ENCODE measurements around the gene AHNAK.
"Not testable (repeated sequence)": the region's sequence is repeated elsewhere in the genome, so short reads cannot be mapped to it uniquely, and the experiment has no call there.

The AHNAK gene

DNA sequence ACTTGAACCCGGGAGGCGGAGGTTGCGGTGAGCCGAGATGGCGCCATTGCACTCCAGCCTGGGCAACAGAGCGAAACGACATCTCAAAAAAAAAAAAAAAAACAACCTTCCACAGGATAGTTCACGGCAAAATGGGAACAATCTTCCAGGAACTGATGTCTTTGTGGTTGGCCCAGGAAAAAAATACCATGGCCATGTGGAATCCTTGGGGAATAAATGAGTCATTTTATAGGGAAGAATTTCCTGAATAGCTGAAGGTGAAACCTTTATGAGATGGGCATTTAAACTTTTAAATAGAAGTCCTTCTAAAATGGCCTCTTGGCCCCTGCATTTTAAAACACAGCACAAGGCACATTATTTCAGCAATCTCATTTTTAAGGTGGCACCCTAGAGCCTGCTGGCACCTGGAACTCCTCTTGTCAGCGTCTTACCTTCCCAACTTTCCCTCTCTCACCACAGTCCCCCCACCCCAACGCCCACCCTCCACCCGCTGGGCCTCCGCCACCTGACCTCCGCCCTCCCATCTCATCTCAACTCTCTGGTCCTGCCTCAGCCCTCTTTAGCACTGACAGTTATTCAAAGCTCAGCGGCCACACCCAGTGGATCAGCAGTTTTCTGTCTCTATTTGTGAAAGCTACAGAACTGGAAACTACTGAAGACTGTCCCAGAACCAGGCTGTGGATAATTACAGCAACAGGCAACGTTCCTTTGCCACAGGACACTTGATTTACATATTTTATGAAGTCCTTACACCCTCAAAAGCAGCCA is 84.7 kb downstream of the AHNAK start:
- DNase-seq (ENCODE audit: low spot score): peak; percentile 76

DNA sequence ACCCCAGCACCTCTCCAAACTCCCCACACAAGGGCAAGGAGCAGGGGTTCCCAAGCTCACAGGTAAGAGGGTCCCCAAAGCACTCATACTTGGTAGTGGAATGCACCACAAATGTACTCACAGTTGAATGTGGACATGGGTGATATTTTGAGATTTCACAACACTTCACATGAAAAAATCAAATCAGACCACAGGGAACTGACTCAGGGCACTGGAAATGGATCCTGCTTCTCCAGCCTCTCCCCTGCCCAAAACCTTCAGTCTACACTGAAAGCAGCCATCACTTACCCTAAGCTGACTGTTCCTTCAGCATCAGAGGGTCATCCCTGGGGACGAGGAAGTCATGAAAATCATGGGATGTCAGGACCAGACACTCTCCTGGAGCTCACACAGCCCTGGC is 87.5 kb downstream of the AHNAK start:
- DNase-seq (ENCODE audit: low spot score): peak; percentile 61

DNA sequence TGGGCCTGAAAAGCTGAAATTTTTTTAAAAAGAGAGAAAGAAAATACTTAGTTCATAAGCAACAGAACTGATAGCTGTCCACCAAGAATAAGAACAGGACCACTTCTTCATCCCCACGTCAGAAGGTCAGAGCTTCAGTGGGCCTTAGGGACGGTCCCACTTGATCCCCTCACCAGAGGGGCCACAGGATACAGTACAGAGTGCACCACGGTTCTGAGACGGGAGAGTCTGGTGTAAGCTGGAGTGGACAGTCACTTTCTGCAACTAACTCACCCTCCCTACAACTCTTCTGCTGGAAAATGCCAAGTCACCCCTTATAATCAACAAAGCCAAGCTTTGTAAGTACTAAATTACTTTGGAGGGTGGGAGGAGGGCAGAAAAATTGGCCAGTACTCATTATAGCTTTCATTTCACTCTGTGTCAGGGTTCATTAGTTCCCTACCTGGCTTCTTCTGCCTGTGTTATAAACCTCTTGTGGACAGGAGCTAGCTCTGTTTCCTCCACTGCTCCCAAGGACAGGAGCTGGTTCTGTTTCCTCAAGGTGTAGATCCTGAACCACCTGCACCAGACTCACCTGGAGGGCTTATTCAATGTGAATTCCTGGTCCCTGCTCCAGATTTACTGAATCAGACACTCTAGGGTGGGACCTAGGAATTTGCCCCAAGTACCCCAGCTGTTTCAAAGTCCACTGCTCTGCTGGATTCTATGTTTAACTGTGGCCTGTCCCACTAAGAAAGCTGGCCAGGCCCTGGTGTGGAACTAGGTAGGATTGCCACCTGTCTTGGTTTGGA is 88.2 kb downstream of the AHNAK start:
- DNase-seq (ENCODE audit: low spot score): no peak

DNA sequence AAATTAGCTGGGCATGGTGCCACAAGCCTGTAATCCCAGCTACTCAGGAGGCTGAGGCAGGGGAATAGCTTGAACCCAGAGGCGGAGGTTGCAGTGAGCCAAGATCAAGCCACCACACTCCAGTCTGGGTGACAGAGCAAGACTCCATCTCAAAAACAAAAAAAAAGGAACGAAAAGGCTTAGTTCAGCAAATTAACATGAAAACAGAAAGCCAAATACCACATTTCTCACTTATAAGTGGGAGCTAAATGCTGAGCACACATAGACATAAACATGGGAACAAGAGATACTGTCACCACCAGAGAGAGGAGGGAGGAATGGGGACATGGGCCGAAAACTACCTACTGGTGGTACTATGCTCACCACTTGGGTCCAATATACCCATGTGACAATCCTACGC is 89.1 kb downstream of the AHNAK start:
- DNase-seq (ENCODE audit: low spot score): no peak

DNA sequence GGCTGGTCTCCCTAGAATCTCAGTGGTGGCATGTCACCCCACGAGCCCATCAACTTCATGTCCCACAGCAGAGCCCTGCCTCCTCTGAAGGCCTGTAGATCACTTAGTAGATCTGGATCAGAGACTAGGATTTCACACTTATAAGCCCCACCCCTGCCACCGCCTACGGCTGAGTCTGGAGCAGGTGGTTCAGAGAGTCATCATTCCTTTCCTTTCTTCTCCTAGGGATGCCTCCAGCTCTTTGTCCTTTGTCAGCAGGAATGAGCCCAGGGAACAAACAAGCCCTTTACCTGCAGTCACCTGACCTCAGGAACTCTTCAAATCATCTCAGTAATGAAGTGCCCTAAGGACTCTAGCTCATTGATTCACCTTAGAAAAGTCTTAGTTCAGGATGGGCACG is 90.0 kb downstream of the AHNAK start:
- DNase-seq (ENCODE audit: low spot score): no peak

DNA sequence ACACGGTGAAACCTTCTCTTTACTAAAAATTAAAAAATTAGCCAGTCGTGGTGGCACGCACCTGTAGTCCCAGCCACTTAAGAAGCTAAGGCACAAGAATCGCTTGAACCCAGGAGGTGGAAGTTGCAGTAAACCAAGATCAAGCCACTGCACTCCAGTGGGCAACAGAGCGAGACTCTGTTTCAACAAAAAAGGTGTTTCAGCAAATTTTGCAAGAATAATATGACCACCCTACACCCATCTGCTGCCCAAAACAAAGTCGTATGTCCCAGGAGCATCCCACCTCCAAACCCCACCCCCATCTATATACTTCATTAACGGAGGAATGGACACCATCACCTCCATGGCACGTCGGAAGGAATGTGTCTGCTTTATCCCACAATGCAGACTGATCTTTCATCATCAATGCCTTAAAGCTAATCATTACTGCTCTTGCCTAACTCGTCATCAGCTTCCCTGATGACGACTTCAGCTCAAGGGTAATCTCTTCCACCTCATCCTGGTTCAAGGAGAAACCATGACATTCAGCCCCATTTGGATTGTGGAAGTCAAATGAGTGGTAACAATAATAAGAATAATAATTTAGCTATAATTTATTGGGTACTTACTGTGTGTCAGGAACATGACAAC is 93.7 kb downstream of the AHNAK start:
- no peak for DNase-seq (ENCODE audit: low spot score)

DNA sequence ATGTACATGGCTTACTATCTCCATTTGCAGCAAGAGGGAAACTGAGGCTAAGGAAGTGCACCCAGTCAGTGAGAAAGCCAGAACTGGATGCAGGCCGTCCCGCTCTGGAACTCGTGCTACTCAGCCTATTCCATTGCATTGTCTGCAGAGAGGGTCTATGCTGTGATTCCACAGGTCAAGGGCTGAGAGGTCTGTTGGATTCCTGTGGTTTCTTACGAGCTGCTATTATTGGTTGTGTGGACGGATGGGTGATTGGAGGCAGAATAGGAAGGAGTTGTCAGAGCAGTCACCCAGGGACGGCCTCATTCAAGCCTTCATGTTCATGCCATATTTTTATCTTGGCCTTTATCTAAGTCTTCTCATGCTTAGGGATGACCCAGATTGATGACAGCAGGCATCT is 94.3 kb downstream of the AHNAK start:
- no peak for DNase-seq (ENCODE audit: low spot score)

DNA sequence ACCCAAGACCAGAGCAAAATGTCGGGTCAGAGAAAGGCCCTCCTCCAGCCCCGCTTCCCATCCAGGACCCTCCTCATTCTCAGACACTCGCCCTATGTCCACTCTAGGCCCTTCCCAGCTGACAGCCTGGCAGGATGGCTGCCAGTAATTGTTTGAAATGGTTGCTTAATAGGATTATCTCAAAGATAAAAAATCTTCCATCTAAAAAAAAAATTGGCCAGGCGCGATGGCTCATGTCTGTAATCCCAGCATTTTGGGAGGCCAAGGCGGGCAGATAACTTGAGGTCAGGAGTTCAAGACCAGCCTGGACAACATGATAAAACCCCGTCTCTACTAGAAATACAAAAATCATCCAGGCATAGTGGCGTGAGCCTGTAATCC is 95.4 kb downstream of the AHNAK start:
- no peak for DNase-seq (ENCODE audit: low spot score)

DNA sequence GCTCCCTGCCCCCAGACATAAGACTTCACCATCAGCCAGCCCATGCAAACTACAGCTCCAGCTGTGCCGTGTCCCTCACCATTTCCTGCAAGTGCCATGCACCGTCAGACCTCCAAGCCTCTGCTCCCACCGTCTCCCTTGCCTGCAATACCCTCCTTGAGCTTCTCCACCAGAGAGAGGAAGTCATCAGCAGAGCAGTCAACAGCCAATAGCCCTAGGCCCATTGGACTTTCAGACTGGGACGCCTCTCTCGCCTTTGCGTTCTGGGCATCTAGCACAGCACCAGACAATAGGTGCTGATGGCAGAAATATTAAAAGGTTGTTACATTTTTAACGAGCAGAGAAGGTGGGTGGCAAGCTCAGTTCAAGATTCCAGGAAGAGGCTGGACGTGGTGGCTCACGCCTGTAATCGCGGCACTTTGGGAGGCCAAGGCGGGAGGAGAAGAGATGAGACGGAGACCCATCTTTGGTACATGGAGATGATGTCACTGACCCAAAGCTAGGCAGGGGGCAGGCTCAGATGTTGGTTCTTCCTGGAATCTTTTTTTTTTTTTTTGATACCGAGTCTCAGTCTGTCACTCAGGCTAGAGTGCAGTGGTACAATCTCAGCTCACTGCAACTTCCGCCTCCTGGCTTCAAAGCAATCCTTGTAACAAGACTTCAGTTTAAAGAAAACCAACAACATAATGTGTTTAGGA is 95.9 kb downstream of the AHNAK start:
- DNase-seq (ENCODE audit: low spot score): no peak

DNA sequence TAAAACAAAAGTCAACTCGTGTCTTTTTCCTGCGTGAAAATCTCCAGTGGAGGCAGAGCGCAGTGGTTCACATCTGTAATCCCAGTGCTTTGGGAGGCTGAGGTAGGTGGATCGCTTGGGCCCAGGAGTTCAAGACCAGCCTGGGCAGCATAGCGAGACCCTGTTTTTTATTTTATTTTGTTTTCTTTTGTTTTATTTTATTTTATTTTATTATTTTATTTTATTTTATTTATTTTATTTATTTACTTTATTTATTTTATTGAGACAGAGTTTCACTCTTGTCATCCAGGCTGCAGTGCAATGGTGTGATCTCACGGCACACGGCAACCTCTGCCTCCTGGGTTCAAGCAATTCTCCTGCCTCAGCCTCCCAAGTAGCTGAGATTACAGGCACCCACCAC is 96.7 kb downstream of the AHNAK start:
- not testable (repeated sequence) for DNase-seq (ENCODE audit: low spot score)

DNA sequence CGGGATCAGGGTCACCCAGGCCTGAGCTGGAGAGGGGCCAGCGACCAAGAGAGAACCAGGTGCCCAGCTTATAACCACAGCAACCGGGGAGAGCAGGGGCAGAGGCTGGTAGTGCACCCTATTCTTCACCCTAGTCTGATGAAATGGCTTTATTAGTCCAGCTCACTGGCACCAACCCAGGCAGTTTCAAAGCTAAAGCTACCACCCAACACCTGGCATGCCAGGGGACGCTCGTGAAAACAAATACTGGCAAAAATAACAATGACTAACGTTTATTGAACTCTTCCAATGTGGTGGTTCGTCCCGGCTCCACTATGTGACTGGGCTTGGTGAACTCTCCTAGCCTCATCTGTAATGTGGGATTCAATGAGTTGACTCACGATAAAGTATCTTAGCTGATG is 97.2 kb downstream of the AHNAK start:
- no peak for DNase-seq (ENCODE audit: low spot score)

DNA sequence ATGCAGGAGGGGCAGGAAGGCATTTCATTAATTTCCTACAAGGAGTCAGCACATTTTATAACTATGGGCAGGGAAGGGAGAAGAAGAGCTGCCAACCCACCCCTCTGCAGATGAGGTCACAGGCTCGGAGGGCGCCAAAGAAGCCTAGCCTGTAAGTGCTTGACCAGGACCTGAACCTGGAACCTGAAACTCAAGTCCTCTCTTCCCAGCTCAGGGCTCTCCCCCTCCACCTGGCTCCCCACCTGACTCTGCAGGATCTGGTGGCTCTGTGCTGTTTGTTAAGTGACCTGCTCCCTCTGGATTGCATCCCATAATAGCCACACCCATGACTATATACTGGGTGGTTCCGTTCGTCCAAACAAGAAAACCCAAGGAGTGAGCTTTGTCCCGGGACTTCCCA is 100.5 kb downstream of the AHNAK start:
- DNase-seq (ENCODE audit: low spot score): no peak

DNA sequence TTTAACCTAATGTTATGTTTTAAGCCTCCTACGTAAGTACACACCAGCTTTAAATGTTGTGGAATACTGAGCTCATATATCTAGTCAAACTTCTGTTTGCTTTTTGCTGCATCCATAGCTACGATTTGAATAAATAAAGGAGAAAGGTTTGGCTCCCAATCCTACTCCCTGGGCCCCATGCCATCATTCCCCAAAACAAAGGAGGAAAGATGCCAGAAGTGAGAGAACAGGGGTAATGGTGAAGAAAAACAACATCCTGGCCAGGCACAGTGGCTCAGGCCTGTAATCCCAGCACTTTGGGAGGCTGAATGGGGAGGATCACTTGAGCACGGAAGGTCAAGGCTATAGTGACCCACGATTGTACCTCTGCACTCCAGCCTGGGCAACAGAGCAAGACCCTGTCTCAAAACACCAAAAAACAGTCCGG is 101.3 kb downstream of the AHNAK start:
- peak; percentile 31 for DNase-seq (ENCODE audit: low spot score)

DNA sequence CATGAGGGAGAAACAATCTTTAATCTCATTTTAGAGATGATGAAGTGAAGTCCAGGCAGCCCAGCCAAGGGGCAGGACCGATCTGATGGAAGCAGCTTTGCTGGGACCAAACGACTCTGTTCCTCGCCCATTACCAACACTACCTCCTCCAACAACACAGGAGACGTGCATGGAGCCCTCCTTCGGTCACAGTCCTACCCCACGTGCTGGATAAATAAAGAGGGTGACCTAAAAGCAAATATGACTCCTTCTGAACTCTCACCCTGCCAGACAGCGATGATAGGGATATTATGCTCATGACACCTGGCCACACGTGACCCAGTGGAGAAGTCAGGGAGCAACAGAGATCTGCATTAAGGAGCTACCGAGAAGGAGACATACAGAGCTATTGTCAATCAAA is 101.8 kb downstream of the AHNAK start:
- DNase-seq (ENCODE audit: low spot score): no peak

DNA sequence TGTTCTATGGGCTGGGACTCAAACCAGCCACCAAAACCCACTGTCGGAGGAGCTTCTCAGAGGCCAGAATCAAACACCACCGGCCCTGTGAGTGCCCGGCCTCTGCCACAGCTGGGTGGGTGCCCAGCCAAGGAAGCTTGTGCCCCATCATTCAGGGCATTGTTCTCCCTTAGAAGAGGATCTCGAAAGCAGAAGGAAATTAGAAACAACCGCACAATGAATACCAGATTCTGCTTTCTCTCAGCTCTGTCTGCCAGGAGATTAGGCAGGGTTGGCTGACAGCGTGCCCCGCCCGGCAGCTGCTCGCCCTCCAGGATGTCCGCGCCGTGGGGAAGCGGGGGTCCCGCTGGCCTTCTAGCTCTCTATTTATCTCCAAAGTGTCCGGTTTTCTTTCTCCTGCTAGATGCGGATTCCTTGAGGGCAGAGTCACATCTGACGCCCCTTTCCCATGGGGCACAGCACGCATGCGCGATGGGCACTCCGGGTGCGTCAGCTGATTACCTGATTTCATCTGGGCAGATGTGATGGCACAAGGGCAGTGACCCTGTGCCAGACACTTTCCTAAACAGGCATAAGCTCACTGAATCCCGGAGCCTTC is 102.3 kb downstream of the AHNAK start:
- peak; percentile 94 for DNase-seq (ENCODE audit: low spot score)

DNA sequence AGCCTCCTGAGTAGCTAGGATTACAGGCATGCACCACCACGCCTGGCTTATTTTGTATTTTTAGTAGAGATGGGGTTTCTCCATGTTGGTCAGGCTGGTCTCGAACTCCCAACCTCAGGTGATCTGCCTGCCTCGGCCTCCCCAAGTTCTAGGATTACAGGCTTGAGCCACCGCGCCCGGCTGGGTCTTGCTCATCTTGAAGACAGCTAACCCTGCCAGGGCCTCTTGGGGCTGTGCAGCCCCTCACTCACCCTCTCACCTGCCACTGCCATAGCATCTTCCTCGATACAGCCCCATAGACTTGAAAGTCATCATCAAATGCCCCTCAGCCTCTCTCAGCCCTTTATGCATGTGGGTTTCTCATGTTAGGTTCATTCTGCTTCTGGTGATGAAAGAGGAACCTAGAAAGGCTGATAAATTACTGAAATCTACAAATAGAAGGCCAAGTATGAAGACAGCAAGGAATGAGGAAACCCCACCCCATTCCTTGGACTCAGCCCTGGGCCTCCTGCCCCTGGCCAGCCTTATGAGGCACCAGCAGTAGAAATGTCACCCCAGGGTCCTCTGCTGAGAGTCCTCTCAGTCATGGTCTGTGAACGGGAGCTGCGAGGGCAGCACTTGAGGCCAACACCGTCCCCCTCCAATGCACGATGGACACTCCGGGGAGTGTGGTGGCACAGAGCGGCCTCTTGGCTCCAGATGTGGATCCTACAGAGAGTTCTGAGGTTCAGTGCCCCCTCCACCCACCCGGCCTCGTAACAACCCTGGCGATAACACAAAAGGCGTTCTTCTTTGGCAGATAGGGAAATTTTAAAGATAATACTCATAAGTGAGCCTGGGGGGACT is 103.0 kb downstream of the AHNAK start:
- peak; percentile 85 for DNase-seq (ENCODE audit: low spot score)

DNA sequence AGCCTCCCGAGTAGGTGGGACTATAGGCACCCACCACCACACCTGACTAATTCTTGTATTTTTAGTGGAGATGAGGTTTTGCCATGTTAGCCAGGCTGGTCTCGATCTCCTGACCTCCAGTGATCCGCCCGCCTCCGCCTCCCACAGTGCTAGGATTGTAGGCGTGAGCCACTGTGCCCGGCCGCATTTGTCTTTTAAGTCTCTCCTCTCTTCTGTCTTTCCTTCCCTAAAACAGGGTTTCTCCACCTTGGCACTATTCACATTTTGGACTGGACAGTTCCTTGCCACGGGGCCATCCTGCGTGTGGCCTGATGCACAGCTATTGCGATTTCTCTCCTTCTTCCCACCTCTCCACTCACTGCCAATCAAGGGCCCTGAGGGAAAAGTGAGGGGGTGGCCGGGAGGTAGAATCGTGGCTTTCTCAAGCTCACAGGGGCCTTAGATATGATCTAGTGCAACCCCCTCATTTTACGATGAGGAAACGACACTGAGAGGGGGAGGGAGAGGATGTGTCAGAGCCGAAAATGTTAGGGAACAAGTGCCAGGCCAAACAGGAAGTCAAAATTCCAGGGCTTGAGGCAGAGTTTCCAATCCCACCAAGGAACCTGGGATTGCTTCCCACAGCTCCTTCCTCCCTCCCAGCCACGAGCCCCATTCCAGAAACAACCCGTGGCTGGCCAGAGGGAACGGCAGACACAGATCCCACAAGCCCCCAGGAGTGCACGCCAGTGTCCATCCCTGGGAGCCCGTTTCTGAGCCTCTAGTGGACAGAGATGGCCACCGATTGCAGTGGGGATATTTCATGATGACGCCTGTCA is 106.6 kb downstream of the AHNAK start:
- DNase-seq (ENCODE audit: low spot score): peak; percentile 81

DNA sequence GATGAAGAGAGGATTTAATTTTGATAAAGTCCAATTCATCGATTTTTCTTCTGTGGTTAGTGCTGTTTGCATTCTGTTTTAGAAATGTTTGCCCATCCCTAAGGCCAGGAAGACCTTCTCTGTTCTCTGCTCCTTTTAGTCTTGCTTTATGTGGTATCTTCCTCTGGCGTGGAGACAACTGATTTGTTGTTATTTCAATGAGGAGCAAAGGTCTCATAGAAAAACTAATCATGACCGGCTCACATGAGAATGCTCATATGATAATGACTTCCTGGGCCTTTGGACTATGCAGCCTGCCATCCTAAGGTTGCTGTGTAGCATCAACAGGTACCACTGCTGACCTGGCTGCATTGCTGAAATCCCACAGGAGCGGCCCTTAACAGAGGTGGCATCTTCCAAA is 108.0 kb downstream of the AHNAK start:
- no peak for DNase-seq (ENCODE audit: low spot score)

DNA sequence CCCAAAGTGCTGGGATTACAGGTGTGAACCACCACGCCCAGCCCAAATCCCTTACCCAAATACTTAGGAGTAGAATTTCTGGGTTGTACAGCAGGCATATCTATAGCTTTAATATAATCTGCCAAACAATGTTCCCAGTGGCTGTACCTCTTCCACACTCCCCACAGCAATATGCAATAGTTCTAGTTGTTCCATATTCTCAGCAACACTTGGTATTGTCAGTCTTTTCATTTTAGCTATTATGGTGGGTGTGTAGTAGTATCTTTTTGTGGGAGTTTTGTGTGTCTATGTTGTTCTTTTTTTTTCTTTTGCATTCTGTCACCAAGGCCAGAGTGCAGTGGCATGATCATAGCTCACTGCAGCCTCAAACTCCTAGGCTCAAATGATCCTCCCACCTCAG is 109.0 kb downstream of the AHNAK start:
- DNase-seq (ENCODE audit: low spot score): no peak
